ENCODE results near the gene SKIL. TPM values are rescaled to one million over a fixed set of nuclear protein-coding genes. Genes with fewer than 3 reads are reported as not detected.

SKIL gene
- total and polyA plus RNA-seq, 2 experiments from 2014 or later, result 141 to 358 TPM

GRCh38 chr3:170424879-170425278, 67.4 kb downstream of the SKIL start:
- ATAC-seq (no peak), DNase-seq (ENCODE audit: low spot score) (no peak)
- Mint-ChIP-seq H3K4me1 (peaks cover 31% of the 10 kb centered on the region), H3K36me3 (ENCODE audit: low read depth) (0 out of 3 replicates have a peak, but pooled peaks cover 3% of the 10 kb centered on the region), H3K4me3 (no peak overlapping the region), H3K9me3 (no peaks in the 10 kb centered on the region), H3K27ac (no peak overlapping the region), H3K27me3 (ENCODE audit: insufficient read depth, low read depth, poor library complexity) (peaks cover 12% of the 10 kb centered on the region)
- no peaks in the 10 kb centered on the region for H3K79me2 ChIP-seq (replicated peaks; ENCODE audit: insufficient read depth)
- no peaks in the 10 kb centered on the region for H4K20me1 ChIP-seq (replicated peaks; ENCODE audit: insufficient read depth)
- H3K4me2 ChIP-seq, result no peak overlapping the region
- peaks cover 6% of the 10 kb centered on the region; the same call in 1 of the 2 replicates for H3F3A ChIP-seq (replicated peaks; ENCODE audit: low read depth)
- H2AFZ ChIP-seq, result no peak overlapping the region
- H3K36me3 ChIP-seq (ENCODE audit: insufficient read depth), result no peaks in the 10 kb centered on the region
- TF ChIP-seq NANOG (IDR thresholded peaks at IDR 0.05; ENCODE audit: borderline replicate concordance) (no peak), JUNB (IDR thresholded peaks at IDR 0.05; ENCODE audit: unreplicated experiment) (no peak), CTCF (conservative IDR thresholded peaks at IDR 0.05; ENCODE audit: low read depth in 2 of 2) (no peak), ZNF331 (CRISPR knock-in tag; IDR thresholded peaks at IDR 0.05; ENCODE audit: low read depth) (no peak), STAT1 (IDR thresholded peaks at IDR 0.05; ENCODE audit: unreplicated experiment) (no peak)
- H3K4me1 ChIP-seq (ENCODE audit: insufficient read depth), result peaks cover 13% of the 10 kb centered on the region
- H3K27me3 ChIP-seq (ENCODE audit: insufficient read depth), result peaks cover 20% of the 10 kb centered on the region
- no peak overlapping the region for H3K4me3 ChIP-seq
- no peak overlapping the region for H3K27ac ChIP-seq (ENCODE audit: low read depth)
- H3K9me2 ChIP-seq (ENCODE audit: insufficient read depth), result no peaks in the 10 kb centered on the region

GRCh38 chr3:170425491-170426239, 68.2 kb downstream of the SKIL start:
- 0 out of 3 replicates have a peak, but pooled peaks cover 3% of the 10 kb centered on the region for H3K36me3 Mint-ChIP-seq (ENCODE audit: low read depth)
- Histone ChIP-seq H4K20me1 (replicated peaks; ENCODE audit: insufficient read depth) (no peaks in the 10 kb centered on the region), H3K4me3 (no peak overlapping the region), H3F3A (replicated peaks; ENCODE audit: low read depth) (no peaks in the 10 kb centered on the region), H3K36me3 (ENCODE audit: insufficient read depth) (no peaks in the 10 kb centered on the region), H3K4me2 (no peak overlapping the region), H3K79me2 (replicated peaks; ENCODE audit: insufficient read depth) (no peaks in the 10 kb centered on the region), H2AFZ (no peak overlapping the region; the same call in 1 of the 2 replicates), H3K27me3 (ENCODE audit: insufficient read depth) (peaks cover 13% of the 10 kb centered on the region), H3K4me1 (ENCODE audit: insufficient read depth) (peaks cover 6% of the 10 kb centered on the region), H3K27ac (ENCODE audit: low read depth) (no peak overlapping the region), H3K9me2 (ENCODE audit: insufficient read depth) (no peaks in the 10 kb centered on the region)
- H3K9me3 Mint-ChIP-seq, result no peaks in the 10 kb centered on the region
- H3K4me1 Mint-ChIP-seq, result peaks cover 26% of the 10 kb centered on the region
- peaks cover 4% of the 10 kb centered on the region for H3K27me3 Mint-ChIP-seq (ENCODE audit: insufficient read depth, low read depth, poor library complexity)
- H3K27ac Mint-ChIP-seq, result 0 out of 2 replicates have a peak overlapping the region, but pooled peaks have one; percentile 29
- no peak for TF ChIP-seq ETS1 (IDR thresholded peaks at IDR 0.05)
- no peak for TF ChIP-seq JUNB (IDR thresholded peaks at IDR 0.05; ENCODE audit: unreplicated experiment)
- TF ChIP-seq POLR2AphosphoS5 (IDR thresholded peaks at IDR 0.05; ENCODE audit: low read depth), result no peak
- no peak for TF ChIP-seq STAT1 (IDR thresholded peaks at IDR 0.05; ENCODE audit: unreplicated experiment)
- TF ChIP-seq ZNF114 (CRISPR knock-in tag; IDR thresholded peaks at IDR 0.05), result 0 out of 2 replicates have a peak, but pooled peaks have one; percentile 24
- peak; percentile 80; the same call in 1 of the 2 replicates for TF ChIP-seq ZNF462 (CRISPR knock-in tag; IDR thresholded peaks at IDR 0.05)
- peak; percentile 91 for ATAC-seq
- peak; percentile 21 for DNase-seq (ENCODE audit: low spot score)
- H3K4me3 Mint-ChIP-seq, result peak overlapping the region; percentile 12; the same call in 1 of the 3 replicates

Data from GM23338 (cell line).